NOMO-1 treated with DMSO at 0.1 percent for 48 hours (cell line): ENCODE results near the gene SCAMP4.
"Not testable (repeated sequence)": the region's sequence is repeated elsewhere in the genome, so short reads cannot be mapped to it uniquely, and the experiment has no call there.

Source experiments
- DNase-seq: peaks from one replicate; lab custom pipeline; 2025; ENCODE audit not compliant: unreplicated experiment; lab: John Stamatoyannopoulos, UW

The SCAMP4 gene

DNA sequence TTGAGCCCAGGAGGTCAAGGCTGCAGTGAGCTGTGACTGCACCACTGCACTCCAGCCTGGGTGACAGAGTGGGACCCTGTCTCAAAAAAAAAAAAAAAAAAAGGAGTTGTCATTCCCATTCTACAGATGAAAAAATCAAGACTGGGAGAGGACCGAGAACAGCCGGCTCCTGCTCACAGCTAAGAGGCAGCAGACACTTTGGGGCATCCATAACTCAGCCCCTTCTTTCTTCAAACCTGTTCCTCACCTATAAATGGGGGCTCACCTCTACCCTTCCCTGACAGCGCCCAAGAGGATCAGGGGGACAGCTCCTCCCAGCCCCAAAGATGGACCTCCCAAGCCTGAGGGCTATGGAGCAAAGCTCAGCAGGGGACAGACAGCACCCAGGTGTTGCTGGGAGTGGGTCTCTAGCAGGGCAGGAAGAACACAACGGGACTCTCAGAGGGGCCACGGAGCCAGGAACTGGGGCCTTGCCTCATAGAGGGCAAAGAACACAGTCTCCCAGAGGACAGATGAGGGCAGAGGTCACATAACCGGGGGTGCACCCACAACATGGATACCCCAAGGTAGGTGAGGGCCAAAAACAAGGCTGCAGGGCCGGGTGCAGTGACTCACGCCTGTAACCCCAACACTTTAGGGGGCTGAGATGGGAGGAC, 38.4 kb upstream of the SCAMP4 start:
- DNase-seq = no peak

DNA sequence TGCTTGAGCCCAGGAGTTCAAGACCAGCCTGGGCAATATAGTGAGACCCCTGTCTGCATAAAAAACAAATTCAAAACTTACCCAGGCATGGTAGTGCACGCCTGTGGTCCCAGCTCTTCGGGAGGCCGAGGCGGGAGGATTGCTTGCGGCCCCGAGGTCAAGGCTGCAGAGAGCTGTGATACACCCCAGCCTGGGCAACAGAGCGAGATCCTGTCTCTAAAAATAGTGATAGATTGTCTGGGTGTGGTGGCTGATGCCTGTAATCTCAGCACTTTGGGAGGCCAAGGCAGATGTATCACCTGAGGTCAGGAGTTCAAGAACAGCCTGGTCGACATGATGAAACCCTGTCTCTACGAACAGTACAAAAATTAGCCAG, 37.9 kb upstream of the SCAMP4 start:
- no peak for DNase-seq

DNA sequence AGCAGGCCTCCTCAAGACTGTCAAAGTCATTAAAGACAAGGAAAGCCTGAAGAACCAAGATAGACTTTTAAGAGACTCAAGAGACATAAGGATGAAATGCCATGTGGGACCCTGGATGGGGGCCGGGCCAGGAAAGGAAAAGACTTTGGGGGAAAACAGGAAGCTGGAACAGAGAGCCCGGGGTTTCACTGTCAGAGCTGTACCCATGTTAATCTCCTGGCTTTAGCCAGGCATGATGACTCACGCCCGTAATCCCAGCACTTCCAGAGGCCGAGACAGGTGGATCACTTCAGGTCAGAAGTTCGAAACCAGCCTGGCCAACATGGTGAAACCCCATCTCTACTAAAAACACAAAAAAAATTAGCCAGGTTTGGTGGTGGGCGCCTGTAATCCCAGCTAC, 36.2 kb upstream of the SCAMP4 start:
- DNase-seq = no peak

DNA sequence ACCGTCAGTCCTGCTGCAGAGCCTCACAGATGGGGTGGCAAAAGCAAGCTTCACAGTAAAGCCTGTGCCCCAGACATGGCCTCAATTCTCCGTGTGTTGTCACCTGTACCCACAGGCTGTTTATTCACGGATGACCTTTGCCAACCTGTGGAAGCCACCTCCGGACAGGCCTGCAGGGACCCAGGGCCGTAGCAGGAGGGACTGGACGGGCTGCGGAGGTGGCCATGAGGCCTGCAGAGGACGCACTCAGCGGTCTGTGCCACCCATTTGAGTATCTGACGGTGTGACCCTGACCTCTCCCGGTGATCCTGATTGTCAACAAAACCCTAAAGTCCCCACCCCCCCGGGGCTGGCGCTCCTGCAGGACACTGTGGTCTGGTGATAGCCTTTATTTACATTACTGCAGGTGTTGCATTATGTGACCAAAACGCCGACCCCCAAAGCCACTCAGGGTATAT, 34.0 kb upstream of the SCAMP4 start:
- no peak for DNase-seq

DNA sequence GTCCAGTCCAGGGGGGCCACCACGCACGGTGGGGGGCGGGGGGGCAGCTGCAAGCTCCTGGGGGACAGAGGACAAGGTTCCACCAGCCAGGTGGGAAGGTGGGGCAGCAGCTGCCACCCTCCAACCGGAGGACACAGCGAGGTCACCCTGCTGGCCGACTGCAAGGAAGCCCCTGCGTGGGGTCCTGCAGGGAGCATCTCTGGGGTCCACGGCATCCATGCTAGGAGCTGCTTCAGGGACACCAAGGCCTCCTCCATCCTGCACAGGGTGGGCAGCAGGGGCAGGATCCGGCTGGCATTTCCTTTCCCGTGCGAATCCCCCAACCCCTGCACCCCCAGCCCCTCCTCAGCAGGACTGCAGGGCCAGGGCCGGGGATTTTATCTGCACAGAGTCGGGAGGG, 33.6 kb upstream of the SCAMP4 start:
- DNase-seq = no peak

DNA sequence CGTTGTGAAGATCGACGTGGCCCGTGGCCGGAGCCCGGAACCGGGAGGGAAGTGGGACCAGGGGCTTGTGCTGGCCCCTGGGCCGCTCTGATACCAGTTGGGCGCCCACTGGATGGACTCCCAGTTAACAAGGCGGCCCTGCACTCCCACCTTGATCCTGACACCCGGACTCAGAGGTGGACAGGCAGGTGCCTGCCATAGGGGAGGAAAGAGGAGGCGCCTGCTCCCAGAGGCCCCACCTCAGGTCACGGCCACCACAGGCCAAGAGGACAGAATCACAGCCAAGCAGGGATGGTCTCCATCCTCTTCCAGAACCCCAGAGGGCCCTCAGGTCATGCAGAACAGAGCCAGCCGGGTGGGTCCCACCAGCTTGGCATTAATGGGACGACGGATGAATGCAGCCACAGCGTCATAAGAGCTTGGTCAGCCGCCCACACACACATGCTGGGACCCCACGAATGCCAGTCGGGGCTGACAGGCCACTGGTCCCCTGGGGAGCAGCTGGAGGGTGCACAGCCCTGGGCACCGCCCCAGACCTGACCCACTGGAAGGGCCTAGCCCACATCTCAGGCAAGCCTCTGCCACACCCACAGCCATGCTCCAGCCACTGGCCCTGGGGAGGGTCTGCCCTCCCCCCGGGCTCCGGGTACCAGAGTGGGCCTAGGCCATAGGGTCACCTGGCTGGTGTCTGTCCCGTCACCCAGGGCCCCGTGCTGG, 32.2 kb upstream of the SCAMP4 start:
- DNase-seq = no peak

DNA sequence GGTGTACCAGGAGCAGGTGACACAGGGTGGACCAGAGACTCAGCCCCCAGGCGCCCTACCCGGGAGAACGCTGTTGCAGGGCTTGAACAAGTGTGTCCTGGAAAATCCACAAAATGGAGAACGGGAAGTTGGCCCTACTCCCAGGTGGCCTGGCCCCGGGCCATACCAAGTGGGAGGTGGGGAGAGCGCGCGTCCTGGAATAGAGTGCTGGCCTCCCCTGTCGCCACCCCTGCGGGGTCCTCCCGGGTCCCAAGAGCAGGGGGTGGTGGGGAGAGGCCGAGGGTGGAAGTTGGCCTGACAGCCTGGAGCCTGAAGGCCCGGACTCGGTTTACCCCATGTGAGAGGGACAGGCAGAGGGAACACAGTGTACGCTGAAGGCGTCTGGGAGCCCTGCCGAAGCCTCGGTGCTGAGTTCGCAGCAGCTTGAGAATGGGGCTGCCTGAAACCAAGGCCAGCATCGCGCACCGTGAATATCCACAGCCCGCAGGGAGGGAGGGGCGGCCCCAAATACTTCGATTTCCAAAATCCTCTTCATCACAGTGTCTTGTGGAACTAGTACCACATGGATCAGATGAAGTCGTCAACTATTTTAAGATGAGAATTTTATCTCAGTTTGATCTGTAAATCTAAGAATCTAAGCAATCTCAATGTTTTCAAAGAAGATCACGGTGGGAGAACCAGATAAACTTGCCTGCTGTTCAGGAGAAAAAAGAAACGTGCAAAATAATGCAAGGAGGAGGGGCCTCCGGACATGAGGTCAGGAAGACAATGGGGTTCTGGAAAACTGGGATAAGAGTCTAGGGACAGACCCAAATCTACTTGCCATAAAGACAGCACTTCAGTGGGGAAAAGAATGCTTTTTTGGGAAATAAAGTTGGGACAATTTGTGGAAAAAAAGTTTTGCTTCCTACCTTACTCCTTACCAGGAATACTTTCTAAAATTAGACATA, 31.4 kb upstream of the SCAMP4 start:
- DNase-seq = no peak

DNA sequence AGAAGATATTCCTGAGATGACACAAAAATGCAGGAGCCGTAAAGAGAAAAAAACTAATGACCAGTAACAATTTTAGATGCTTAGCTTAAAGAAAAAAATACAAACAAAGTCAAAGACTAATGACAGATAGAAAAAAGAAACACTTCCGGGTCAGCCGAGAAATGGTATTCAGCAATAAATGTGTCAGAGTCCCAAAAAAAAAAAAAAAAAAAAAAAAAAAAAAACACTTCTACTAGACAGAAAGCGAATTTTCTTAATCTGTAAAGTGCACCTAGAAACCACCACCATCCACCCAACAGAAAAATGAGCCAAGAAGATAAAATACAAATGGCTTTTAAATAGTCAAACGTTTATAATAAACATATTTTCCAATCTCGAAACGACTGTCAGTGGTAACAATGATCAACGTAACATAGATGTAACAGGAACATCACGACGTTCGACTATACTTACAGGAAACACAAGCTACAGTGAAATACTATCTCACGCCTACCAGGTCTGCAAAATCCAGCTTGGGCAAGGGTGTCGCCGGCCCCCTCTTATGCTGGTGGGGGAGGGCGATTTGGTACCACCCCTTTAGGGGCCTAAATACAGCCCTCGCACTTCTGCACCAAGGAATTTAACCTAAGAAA, 30.5 kb upstream of the SCAMP4 start:
- DNase-seq = peak; percentile 46

DNA sequence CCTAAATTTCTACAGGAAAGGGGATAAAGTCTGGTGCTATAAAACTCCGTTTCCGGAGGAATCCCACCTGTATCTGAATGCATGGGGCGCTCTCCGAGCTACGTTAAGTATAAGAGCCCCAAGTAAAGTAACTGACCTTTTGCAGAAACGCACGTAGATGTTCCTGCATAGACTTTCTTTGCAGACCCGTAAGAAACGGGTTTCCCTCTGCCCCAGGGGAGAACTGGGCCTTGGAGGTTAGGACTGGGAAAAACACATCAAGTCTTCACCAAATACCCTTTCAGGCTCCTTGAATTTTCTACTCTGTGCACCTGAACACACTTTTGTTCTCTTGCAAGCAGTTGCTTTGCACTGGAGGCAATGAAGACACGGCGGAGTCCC, 29.9 kb upstream of the SCAMP4 start:
- DNase-seq = not testable (repeated sequence)

DNA sequence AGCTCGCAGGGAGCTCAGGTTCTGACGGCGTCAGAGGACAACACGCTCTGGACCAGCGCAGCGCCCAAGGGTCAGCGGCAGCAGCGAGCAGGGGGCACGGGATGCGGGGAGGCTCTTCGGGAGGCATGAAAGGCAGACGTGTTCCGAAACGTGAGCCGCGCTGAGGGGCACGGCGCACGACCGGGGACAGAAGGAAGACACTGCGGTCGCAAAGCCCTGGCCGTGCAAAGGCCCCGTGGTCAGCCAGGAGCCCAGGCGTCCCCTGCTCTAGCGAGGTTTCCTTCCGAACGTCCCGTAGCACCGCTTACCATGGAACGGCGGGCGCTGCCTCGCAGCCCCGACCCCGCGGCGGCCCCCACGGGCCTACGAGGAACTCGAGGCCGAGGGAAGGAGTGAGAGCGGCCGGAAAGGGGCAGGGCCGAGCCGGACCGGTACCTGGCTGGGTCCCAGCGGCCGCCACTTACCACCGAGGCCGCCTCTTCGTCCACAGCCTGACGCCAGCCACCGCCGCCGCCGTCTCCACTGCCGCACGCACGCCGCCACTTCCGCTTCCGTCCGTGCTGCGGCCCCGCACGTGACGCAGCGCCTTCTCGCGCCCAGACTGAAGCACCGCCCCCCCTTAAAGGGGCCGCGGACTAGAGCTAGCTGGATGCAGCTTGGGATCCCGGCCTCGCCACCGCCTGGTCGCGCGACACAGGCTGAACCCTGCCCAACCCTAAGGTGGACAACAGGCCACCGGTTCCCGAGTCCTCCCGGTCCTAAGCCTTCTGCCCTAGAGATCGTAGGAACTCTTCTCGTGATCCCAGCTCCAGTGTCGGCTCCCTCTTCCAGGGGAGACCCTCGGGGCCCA, 29.3 kb upstream of the SCAMP4 start:
- peak; percentile 93 for DNase-seq

DNA sequence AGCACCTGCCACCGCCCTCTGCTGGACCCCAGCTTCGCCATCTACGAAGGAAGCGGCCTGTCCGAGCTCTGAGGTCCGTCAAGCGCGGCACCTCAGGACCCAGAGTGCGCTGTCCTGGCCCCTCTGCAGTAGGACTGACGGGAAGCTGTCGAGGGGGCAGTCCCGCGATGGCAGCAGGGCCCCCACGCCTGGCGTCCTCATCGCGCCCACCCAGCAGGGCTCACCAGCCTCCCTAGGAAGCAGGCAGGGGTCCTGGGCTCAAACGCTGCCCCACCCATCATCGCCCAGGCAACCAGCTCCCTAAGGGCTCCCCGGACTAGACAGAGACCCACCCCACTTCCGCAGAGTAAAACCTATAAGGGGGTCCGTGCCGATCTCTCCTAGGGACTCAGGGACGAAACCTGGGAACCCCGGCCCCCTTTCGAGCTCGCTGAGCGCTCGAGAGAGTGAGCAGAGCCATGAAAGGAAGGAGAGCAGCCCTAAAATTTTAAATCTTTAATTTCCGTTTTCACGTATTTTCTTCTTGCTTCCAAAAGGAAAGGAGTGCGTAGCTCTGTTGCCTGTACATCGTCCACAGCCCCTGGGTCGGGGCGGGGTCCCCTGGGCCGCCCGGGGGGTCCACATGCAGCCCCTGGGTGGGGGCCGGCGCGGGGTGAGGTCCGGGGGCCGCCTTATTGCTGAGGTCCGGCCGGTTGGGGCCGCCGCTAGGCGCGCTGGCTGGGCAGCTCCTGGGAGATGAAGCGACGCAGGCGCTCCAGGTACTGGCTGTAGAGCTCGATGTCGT, 28.5 kb upstream of the SCAMP4 start:
- DNase-seq = not testable (repeated sequence)

DNA sequence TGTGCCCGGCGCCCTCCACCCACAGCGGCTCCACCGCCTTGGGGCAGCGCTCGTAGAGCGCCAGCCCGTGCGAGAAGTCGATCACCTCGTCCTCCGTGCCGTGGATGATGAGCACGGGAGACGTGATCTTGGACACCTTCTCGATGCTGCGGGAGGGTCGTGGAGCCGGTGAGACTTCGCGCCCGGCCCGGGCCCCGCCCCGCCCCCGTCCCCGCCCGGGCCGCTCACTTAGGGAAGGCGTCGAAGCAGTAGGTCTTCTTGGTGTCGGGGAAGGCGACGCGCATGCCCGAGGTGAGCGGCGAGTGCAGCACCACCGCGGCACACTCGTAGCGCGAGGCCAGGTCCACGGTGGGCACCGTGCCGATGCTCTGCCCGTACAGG, 27.9 kb upstream of the SCAMP4 start:
- not testable (repeated sequence) for DNase-seq

DNA sequence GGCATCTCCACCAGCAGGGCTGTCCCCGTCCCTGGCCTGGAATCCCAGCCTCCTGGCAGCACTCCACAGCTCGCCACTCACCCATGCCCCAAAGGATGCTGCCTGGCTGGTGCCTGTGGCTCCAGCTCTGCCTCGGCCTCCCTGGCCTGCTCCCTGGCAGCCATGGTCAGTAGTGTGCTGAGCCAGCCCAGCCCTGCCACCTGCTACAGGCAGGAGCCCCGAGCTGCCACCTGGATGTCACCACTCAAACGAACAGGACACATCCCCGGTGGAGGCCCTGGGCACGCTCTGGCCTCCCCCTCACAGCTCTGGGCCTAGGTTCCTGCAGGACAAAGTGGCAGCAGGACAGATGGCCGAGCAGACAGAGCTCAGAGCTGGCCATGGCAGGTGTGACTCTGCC, 26.6 kb upstream of the SCAMP4 start:
- DNase-seq = not testable (repeated sequence)

DNA sequence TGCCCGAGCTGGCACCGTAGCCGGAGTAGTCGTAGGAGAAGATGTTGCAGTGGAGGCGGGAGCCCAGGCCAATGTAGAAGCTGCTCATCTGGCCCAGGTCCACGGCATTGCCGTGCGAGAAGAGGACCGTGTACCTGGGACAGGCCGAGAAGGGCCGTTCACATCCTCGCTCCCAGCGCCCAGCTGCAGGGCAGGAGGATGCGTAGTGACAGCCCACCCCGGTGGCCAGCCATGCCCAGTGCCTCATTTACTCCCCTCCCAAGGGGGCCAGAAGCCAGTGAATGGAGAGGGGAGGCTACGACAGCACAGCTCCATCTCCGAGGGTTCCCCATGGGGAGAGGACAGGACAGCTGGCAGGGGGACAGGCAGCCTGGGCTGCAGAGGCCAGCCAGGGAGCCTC, 25.2 kb upstream of the SCAMP4 start:
- DNase-seq = not testable (repeated sequence)

DNA sequence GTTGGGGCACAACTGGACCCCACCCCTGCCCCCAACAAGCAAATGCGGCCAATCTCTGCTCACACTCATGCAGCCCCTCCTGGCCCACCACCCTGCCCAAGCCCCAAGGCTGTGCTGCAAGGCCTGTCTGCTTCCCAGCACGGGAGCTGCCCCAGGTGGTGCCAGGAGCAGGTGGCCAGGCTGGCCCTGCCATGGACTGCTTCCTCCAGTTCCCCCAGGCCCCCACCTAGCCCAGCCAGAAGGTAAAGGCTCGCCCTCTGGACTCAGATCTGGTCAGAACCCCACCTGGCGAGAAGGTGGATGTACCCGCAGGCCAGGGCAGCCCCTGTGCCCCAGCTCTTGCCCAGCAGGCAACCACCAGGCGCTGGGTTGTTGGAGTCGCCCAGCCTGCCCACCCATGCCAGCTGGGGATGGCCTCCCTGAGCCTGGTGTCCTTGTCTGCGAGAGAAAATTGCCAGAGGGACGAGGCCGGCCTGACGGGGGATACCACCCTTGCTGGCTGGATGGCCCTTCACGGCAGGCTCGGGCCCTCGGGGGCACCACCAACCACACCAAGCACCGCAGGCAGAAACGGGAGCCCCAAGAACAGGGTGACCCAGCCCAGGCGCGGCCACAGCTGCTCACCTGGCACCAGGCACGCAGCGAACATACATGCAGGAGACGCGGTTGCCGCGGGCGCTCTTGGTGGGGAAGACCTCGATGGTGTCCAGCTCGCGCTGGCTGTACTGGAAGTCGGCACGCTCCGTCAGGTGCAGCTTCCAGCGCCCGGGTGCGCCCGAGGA, 24.4 kb upstream of the SCAMP4 start:
- no peak for DNase-seq

DNA sequence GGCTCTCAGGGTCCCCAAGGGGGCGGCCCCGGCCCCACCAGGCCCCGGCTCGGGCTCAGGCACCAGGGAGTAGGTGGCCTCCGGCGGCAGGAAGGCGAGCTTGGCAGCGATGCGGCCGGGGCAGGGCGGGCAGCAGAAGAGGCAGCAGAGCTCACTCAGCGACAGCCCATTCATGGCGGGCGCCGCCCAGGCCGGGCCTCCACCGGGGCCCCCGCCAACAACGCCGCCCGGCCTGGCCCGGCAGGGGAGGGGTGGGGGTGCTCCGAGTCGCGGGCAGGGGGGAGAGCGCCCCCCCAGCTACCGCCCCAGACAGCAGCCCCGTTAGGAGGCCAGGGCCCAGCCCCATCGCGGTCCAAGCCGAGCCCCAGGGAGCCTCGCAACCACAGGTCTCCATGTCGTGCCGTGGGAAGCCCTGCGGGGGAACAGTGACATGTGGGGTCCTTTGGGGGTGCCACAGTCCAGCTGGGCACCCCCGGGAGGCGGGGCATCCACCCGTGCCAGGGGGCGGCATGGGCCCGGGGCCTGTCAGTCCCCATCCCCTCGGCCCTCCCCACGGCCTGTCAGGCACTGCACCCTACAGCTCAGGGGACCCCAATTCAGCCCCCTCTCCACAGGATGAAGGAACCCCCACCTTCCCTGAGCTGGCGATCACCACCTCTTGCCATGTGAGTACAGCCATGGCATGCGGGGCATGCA, 23.7 kb upstream of the SCAMP4 start:
- not testable (repeated sequence) for DNase-seq

DNA sequence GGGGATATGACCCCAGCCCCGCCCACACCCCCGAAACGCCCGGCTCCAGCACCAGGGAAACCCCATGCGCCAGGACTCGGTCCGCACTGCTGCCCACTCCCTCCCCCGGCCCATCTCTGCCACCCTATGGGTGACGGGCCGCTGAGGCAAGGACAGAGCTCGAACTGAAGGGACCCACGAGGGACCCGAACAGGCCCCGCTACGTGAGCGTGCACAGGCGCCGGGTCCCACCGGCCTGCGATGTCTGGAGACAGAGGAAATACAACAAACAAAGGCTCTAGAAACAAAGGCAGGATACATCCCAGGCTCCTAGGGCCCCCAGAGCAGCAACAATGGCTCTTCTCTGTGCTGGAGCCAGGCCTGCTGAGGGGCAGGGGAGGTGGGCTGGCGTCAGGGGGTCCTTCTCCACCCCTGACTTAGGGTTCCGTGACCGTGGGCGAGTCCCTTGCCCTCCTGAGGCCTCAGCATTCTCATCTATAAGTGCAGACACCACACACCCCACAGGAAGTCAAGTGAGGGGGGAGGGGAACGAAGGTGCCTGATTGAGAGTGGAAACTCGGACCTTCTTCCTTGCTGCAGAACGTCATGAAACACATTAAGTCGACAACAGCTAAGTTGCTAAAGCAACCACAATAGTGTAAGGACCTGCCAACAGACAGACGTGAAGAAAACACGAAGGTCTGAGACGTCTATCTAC, 23.0 kb upstream of the SCAMP4 start:
- DNase-seq = no peak
